Loucy (cell line): ENCODE data around the gene RALGDS.

ENCODE experiments used
- H2AFZ ChIP-seq: fragments of 200-600 bp; sonication (generic); 2 replicates; pipeline ENCODE4 v1.6.0; 2016; ENCODE audit warnings: antibody characterized with exemption, mild to moderate bottlenecking, low read length, moderate library complexity
- H3F3A ChIP-seq: fragments of 200-600 bp; 2 replicates; pipeline ENCODE4 v1.6.0; 2016; ENCODE audit warnings: antibody characterized with exemption, low read depth, mild to moderate bottlenecking
- H3K27me3 ChIP-seq: fragments of 200-600 bp; sonication (generic); 2 replicates; pipeline ENCODE4 v1.6.1; 2014; ENCODE audit warnings: low read length, mild to moderate bottlenecking; ENCODE audit not compliant: insufficient read depth, poor library complexity, severe bottlenecking
- H3K36me3 ChIP-seq: fragments of 200-600 bp; sonication (generic); 2 replicates; pipeline ENCODE4 v1.6.1; 2016; ENCODE audit warnings: low read length; ENCODE audit not compliant: insufficient read depth
- H3K4me1 ChIP-seq: fragments of 200-600 bp; sonication (generic); 2 replicates; pipeline ENCODE4 v1.5.1; 2014; ENCODE audit warnings: low read length, mild to moderate bottlenecking; ENCODE audit not compliant: insufficient read depth, poor library complexity, severe bottlenecking
- H3K4me2 ChIP-seq: fragments of 200-600 bp; sonication (generic); 2 replicates; pipeline ENCODE4 v1.6.0; 2014; ENCODE audit warnings: antibody characterized with exemption, low read length, low read depth, mild to moderate bottlenecking; ENCODE audit not compliant: poor library complexity, severe bottlenecking
- H3K4me3 ChIP-seq: fragments of 200-600 bp; sonication (generic); 2 replicates; pipeline ENCODE4 v1.5.1; 2014; ENCODE audit warnings: low read length, mild to moderate bottlenecking, mixed read lengths; ENCODE audit not compliant: poor library complexity, severe bottlenecking
- H3K79me2 ChIP-seq: fragments of 200-600 bp; sonication (generic); 2 replicates; pipeline ENCODE4 v1.6.1; 2014; ENCODE audit warnings: low read length; ENCODE audit not compliant: insufficient read depth
- H3K9ac ChIP-seq: fragments of 200-600 bp; sonication (generic); 2 replicates; pipeline ENCODE4 v1.6.0; 2014; ENCODE audit warnings: mild to moderate bottlenecking, low read depth, low read length, moderate library complexity; ENCODE audit not compliant: poor library complexity, severe bottlenecking
- H3K9me2 ChIP-seq: fragments of 200-600 bp; sonication (generic); replicated peaks from 2 replicates; pipeline ENCODE4 v1.6.1; 2016; ENCODE audit warnings: low read depth, low read length, mixed read lengths
- H3K9me3 ChIP-seq: fragments of 200-600 bp; sonication (generic); 2 replicates; pipeline ENCODE4 v1.6.1; 2014; ENCODE audit warnings: mild to moderate bottlenecking, antibody characterized with exemption, low read length, low read depth; ENCODE audit not compliant: insufficient read depth
- H4K20me1 ChIP-seq: fragments of 200-600 bp; sonication (generic); 2 replicates; pipeline ENCODE4 v1.6.0; 2014; ENCODE audit warnings: antibody characterized with exemption, low read length, mild to moderate bottlenecking; ENCODE audit not compliant: insufficient read depth, poor library complexity, severe bottlenecking
- EZH2phosphoT487 ChIP-seq: fragments of 200-600 bp; IDR thresholded peaks from 2 replicates; pipeline ENCODE4 v1.6.1; 2018; ENCODE audit warnings: antibody characterized with exemption, mild to moderate bottlenecking, moderate library complexity, borderline replicate concordance
- TF ChIP-seq, protein P1 (sequence below): fragments of 200-600 bp; sonication (generic); conservative IDR thresholded peaks from 2 replicates; pipeline ENCODE4 v1.5.1; 2014; ENCODE audit warnings: mild to moderate bottlenecking, antibody characterized with exemption, low read length

RALGDS gene

DNA sequence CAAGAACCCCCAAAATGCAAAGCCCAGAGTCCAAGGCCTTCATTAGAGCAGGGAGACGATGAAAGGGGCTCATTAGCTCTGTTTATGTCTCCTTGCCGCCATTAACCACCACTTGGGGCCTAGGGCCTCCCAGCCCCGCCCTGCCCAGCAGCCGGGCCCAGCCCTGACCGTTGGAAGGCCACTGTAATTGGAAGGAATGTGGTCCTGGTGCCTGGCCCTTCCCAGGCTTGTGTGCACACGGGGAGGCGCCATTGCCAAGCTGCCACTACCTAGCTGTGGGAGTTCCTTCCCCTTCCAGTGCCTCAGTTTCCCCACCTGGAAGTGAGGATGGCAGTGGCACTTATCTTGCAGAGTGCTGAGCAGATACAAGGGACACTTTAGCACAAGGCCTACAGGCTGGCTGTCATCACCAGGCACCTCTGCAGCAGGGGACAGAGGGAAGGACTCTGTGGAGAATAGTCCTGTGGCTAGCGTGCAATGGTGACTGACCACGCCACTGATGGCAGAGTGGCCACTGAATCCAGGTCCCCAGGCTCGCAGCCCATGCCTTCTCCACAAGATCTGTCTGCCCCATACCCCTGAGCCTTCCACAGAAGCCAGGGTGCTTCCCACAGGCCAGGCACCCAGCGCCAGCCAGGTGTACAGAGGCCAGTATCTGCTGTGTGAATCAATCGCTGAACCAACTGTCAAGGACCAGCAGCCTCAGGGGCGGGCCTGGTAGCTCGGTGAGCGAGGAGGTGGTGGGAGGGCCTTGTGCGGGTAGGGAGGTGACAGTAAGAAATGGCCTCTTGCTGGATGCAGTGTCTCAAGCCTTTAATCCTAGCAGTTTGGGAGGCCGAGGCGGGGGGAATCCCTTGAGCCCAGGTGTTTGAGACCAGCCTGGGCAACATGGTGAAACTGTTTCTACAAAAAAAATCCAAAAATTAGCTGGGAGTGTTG lies 21.9 kb upstream of the RALGDS start:
- Histone ChIP-seq H3K79me2 (peaks cover 96% of the 10 kb centered on the region), H3F3A (0 out of 2 replicates have a peak, but pooled peaks cover 2% of the 10 kb centered on the region), H3K4me2 (peak overlapping the region; percentile 28), H3K27me3 (no peaks in the 10 kb centered on the region), H3K4me1 (peaks cover 53% of the 10 kb centered on the region), H3K36me3 (no peaks in the 10 kb centered on the region; the same call in 1 of the 2 replicates), H3K9me2 (no peaks in the 10 kb centered on the region), H4K20me1 (peaks cover 90% of the 10 kb centered on the region), H2AFZ (no peak overlapping the region), H3K9ac (peak overlapping the region; percentile 28), H3K9me3 (no peaks in the 10 kb centered on the region), H3K4me3 (no peak overlapping the region)
- TF ChIP-seq, protein P1, sequence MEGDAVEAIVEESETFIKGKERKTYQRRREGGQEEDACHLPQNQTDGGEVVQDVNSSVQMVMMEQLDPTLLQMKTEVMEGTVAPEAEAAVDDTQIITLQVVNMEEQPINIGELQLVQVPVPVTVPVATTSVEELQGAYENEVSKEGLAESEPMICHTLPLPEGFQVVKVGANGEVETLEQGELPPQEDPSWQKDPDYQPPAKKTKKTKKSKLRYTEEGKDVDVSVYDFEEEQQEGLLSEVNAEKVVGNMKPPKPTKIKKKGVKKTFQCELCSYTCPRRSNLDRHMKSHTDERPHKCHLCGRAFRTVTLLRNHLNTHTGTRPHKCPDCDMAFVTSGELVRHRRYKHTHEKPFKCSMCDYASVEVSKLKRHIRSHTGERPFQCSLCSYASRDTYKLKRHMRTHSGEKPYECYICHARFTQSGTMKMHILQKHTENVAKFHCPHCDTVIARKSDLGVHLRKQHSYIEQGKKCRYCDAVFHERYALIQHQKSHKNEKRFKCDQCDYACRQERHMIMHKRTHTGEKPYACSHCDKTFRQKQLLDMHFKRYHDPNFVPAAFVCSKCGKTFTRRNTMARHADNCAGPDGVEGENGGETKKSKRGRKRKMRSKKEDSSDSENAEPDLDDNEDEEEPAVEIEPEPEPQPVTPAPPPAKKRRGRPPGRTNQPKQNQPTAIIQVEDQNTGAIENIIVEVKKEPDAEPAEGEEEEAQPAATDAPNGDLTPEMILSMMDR = no peak
- TF ChIP-seq EZH2phosphoT487 = no peak

DNA sequence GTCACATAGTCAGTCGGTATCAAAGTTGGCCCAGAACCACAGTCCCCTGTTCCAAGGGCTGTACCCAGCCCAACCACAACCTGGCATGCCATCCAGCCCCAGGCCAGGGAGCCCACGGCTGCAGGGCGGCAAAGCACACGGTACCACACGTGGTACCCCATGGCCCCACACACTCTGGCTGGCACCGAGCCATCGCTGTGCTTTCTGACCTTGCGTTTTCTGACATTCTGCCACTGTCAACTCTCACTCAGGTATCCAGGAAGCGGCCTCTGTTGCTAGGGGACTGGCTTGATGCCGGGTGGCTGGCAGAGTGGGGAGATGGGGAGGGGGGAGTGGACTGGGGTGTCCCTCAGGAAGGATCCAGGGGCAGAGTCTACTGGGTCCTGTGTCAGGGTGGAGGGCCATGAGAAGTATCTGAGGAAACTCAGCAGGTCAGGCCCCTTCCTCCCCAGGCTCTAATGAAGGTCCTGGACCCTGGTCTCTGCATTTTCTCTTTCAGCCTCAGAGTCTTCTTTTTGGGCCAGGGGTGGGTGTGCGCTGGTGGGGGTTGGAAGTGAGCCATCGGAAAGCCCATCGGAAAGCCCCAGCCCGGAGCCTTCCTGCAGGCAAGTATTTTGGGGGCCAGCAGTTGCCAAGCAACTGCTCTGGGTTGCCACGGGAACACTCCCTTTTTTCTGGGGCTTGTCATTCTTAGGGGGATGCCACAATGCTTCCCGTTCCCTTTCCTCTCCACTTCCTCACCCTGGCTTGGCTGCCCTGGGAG lies 21.0 kb upstream of the RALGDS start:
- H4K20me1 ChIP-seq = peaks cover 91% of the 10 kb centered on the region
- H3K9me2 ChIP-seq = no peaks in the 10 kb centered on the region
- H3K36me3 ChIP-seq = no peaks in the 10 kb centered on the region; the same call in 1 of the 2 replicates
- H3K27me3 ChIP-seq = no peaks in the 10 kb centered on the region
- H3F3A ChIP-seq = 0 out of 2 replicates have a peak, but pooled peaks cover 2% of the 10 kb centered on the region
- peaks cover 46% of the 10 kb centered on the region for H3K4me1 ChIP-seq
- no peaks in the 10 kb centered on the region for H3K9me3 ChIP-seq
- no peak overlapping the region for H3K4me3 ChIP-seq
- peaks cover 96% of the 10 kb centered on the region for H3K79me2 ChIP-seq
- peak overlapping the region; percentile 28 for H3K4me2 ChIP-seq
- H2AFZ ChIP-seq = no peak overlapping the region
- TF ChIP-seq, protein P1 = no peak
- no peak for TF ChIP-seq EZH2phosphoT487
- peak overlapping the region; percentile 28 for H3K9ac ChIP-seq

GRCh38 chr9:133140606-133141005 lies 19.6 kb upstream of the RALGDS start:
- H3K9me3 ChIP-seq = no peaks in the 10 kb centered on the region
- no peak overlapping the region for H3K9ac ChIP-seq
- no peak overlapping the region for H2AFZ ChIP-seq
- no peak for TF ChIP-seq EZH2phosphoT487
- TF ChIP-seq, protein P1 = no peak
- no peak overlapping the region for H3K4me2 ChIP-seq
- peaks cover 82% of the 10 kb centered on the region for H4K20me1 ChIP-seq
- H3K79me2 ChIP-seq = peaks cover 96% of the 10 kb centered on the region
- no peaks in the 10 kb centered on the region for H3K9me2 ChIP-seq
- H3F3A ChIP-seq = 0 out of 2 replicates have a peak, but pooled peaks cover 2% of the 10 kb centered on the region
- H3K36me3 ChIP-seq = no peaks in the 10 kb centered on the region; the same call in 1 of the 2 replicates
- H3K27me3 ChIP-seq = no peaks in the 10 kb centered on the region
- peaks cover 40% of the 10 kb centered on the region for H3K4me1 ChIP-seq
- H3K4me3 ChIP-seq = no peak overlapping the region
